Gastroesophageal sphincter (tissue), 4 donors: ENCODE measurements around the gene TEX54. TPM values are rescaled to one million over a fixed set of nuclear protein-coding genes. Genes with fewer than 3 reads are reported as not detected.

Experiments
- ATAC-seq: fragments of 150-250 bp; one replicate; pipeline ENCODE4 v1.9.1; 2016; ENCODE audit warnings: mild to moderate bottlenecking, moderate library complexity
- H3K27ac ChIP-seq, 4 donors: fragments of 200-600 bp; sonication (generic) in 3 of 4; 1 replicate in 3 of 4; 2 replicates in 1 of 4; pipeline ENCODE4 v1.5.1; 2016 to 2019
- H3K27me3 ChIP-seq: fragments of 200-600 bp; sonication (generic); one replicate; pipeline ENCODE4 v1.5.1; 2019
- H3K36me3 ChIP-seq, 2 donors: fragments of 200-600 bp; sonication (generic); one replicate each; pipeline ENCODE4 v1.5.1; 2019; ENCODE audit warnings: control low read depth in 1 of 2
- H3K4me1 ChIP-seq, 3 donors: fragments of 200-600 bp; sonication (generic); 1 replicate in 2 of 3; 2 replicates in 1 of 3; pipeline ENCODE4 v1.5.1; 2016 to 2019; ENCODE audit warnings: control low read depth in 2 of 3
- H3K4me3 ChIP-seq, 2 donors: fragments of 200-600 bp; sonication (generic); one replicate each; pipeline ENCODE4 v1.5.1; 2019; ENCODE audit warnings: mild to moderate bottlenecking in 1 of 2, moderate library complexity in 1 of 2
- H3K9me3 ChIP-seq, 3 donors: fragments of 200-600 bp; sonication (generic); one replicate each; pipeline ENCODE4 v1.5.1; 2017 to 2019; ENCODE audit warnings: control low read depth in 2 of 3
- EP300 ChIP-seq: sonication (generic); formaldehyde crosslinking; IDR thresholded peaks from one replicate; pipeline ENCODE4 v1.6.1; 2017; ENCODE audit warnings: antibody characterized with exemption, mild to moderate bottlenecking
- POLR2A ChIP-seq, 2 donors: fragments of 450-650 bp; IDR thresholded peaks; one replicate each; pipeline ENCODE4 v1.6.1; 2017; ENCODE audit warnings: antibody characterized with exemption in 2 of 2, mild to moderate bottlenecking in 2 of 2, moderate library complexity in 1 of 2
- POLR2AphosphoS5 ChIP-seq: sonication (generic); formaldehyde crosslinking; IDR thresholded peaks from one replicate; pipeline ENCODE4 v1.6.1; 2017; ENCODE audit warnings: antibody characterized with exemption
- WGBS, 2 donors: methylation state at CpG; one replicate each; pipeline ENCODE4 v1.1.5; 2018; ENCODE audit warnings: low coverage in 1 of 2; 5-methylcytosine and 5-hydroxymethylcytosine counted together
- total RNA-seq, 4 donors: library from RNA; depleted of rRNA; stranded (reverse); fragments of >200 nt; gene quantifications; one replicate each; pipeline ENCODE4 v1.1.0, GENCODE V29; 2016
- TF ChIP-seq, protein P1 (sequence below), 4 experiments: fragments of 200-600 bp in 2 of 4; fragments of 450-650 bp in 2 of 4; sonication (generic) in 1 of 4; IDR thresholded peaks; one replicate each; pipeline ENCODE4 v1.5.1; 2017 to 2019; ENCODE audit warnings: antibody characterized with exemption in 4 of 4, mild to moderate bottlenecking in 2 of 4, moderate library complexity in 2 of 4

TEX54 gene
- total RNA-seq, 4 donors from 2014 or later, result not detected

DNA sequence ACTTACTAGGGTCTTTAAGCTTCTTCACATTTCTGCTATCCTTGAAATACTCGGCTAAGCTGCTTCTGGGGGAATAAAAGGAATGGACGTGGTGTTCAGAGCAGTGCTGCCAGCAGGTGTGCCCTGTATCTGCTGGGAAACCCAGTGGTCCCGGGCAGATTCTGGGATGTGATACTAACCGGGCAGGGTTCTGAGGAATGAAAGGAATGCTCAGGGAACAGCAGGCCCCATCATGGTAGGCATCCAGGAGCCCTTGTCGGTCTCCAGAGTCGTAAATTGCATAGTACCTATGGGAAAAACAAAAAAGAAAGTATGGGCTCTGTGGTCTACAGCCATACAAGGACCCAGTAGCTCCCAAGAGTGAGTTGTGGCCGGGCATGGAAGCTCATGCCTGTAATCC, 36.4 kb downstream of the TEX54 start:
- Histone ChIP-seq H3K27me3 (no peaks in the 10 kb centered on the region), H3K36me3 (peaks cover 0 to 93% of the 10 kb centered on the region in 2 donors), H3K4me1 (peaks cover 5 to 16% (median 9%) of the 10 kb centered on the region in 3 donors), H3K27ac (no peak overlapping the region), H3K4me3 (no peak overlapping the region), H3K9me3 (no peaks in the 10 kb centered on the region)
- TF ChIP-seq POLR2AphosphoS5 (no peak), POLR2A (IDR thresholded peaks at IDR 0.05) (no peak), EP300 (no peak)
- TF ChIP-seq, protein P1, sequence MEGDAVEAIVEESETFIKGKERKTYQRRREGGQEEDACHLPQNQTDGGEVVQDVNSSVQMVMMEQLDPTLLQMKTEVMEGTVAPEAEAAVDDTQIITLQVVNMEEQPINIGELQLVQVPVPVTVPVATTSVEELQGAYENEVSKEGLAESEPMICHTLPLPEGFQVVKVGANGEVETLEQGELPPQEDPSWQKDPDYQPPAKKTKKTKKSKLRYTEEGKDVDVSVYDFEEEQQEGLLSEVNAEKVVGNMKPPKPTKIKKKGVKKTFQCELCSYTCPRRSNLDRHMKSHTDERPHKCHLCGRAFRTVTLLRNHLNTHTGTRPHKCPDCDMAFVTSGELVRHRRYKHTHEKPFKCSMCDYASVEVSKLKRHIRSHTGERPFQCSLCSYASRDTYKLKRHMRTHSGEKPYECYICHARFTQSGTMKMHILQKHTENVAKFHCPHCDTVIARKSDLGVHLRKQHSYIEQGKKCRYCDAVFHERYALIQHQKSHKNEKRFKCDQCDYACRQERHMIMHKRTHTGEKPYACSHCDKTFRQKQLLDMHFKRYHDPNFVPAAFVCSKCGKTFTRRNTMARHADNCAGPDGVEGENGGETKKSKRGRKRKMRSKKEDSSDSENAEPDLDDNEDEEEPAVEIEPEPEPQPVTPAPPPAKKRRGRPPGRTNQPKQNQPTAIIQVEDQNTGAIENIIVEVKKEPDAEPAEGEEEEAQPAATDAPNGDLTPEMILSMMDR (IDR thresholded peaks at IDR 0.05), result no peak
- 93 to 100% methylated on average over 1 to 2 of the region's 7 CpGs for WGBS, 2 donors
- no peak for ATAC-seq

DNA sequence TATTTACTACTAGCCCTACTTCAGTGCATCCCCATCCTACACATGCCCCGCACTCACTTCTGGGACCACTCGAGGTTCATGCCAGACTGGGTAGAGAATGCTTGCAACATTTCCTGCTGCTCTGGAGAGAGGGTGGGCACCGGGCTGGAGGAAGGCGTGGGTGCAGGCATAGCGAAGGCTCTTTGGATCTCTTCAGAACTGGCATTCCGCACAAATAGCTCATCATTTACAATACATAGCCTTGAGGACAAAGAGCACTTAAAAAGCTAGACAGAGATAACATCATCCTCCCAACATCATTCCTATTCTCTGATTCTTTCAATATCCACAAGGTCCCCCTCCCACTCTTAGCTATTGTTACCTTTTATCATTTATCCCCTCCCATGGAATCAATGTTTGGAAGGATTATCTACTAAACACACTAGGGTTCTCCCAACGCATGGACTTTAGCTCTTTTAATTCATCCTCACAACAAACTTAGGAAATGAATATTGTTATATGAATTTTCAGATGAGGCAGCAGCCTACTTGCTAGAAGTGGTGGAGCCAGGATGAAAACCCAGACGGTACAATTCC, 38.4 kb downstream of the TEX54 start:
- H3K4me3 ChIP-seq, result no peak overlapping the region
- H3K27ac ChIP-seq, result peak overlapping the region in 2 of 4 donors; percentile 18 to 89
- TF ChIP-seq, protein P1 (IDR thresholded peaks at IDR 0.05), result no peak
- TF ChIP-seq EP300 (no peak), POLR2AphosphoS5 (no peak), POLR2A (IDR thresholded peaks at IDR 0.05) (no peak)
- ATAC-seq, result no peak
- 81 to 86% methylated on average over 4 to 5 of the region's 8 CpGs for WGBS, 2 donors
- no peaks in the 10 kb centered on the region for H3K9me3 ChIP-seq
- peaks cover 0 to 87% of the 10 kb centered on the region in 2 donors for H3K36me3 ChIP-seq
- H3K27me3 ChIP-seq, result no peaks in the 10 kb centered on the region
- H3K4me1 ChIP-seq, result peaks cover 5 to 36% (median 20%) of the 10 kb centered on the region in 3 donors

DNA sequence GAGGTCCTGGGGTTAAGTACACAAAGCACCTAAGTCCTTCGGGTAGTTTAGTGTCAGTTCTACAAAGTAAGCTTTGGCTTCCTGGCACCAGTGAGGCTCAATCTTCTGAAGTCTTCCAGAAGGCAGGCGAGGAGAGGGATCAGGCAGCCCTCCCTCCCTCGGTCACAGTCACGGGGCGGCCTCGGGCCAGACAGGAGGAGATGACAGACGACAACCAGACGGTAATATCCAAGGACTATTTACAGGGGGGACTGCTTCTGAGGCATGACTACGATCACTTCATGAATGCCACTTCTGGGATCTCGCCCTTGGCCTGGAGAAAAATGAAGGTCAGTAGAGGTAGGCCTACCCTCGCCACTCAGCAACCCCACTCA, 40.5 kb downstream of the TEX54 start:
- Histone ChIP-seq H3K36me3 (peaks cover 0 to 71% of the 10 kb centered on the region in 2 donors), H3K27ac (peak overlapping the region; percentile 84 to 89 (median 86)), H3K27me3 (no peaks in the 10 kb centered on the region), H3K9me3 (no peaks in the 10 kb centered on the region), H3K4me3 (peak overlapping the region; percentile 86), H3K4me1 (peaks cover 5 to 53% (median 27%) of the 10 kb centered on the region in 3 donors)
- TF ChIP-seq POLR2A (IDR thresholded peaks at IDR 0.05) (no peak), EP300 (no peak), POLR2AphosphoS5 (no peak)
- TF ChIP-seq, protein P1 (IDR thresholded peaks at IDR 0.05), result no peak
- ATAC-seq, result peak; percentile 25
- 9 to 16% methylated on average over 7 to 9 of the region's 11 CpGs for WGBS, 2 donors

DNA sequence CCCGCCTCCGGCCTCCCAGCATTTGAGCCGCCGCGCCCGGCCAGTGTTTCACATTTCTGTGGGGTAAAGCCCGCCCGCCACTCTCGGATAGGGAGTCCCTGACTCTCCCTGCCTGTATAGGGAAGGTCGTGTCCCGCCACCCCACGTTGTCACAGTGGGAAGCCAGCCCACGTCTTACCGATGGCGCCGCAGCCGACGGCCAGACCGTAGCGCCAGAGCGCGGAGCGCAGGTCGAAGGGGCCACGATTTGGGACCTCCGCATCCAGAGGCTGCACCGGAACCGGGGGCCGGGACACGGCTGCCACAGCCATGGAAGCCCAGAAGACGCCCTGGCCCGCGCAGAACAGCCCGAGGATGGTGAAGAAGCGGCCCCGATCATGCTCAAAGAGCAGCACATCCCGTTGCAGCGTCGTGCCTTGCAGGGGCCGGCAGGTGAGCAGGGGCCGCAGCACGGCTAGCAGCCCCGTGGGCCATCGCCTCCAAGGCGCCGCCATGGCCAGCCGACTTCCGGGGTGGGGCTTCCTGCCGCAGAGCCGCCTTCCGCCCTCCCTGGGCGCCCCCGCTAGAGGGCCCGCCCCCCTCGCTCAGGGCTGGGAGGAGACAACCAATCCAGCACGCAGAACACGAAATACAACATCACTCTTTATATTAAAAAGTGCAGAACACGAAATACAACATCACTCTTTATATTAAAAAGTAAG, 41.0 kb downstream of the TEX54 start, which contains the start of gene TMEM223:
Gene TMEM223, minus strand, starts transcription at position 506 of the 701 bp plus-strand sequence. Its CDS starts 12 bp downstream, at position 494.
- TF ChIP-seq POLR2A (IDR thresholded peaks at IDR 0.05), result peak; percentile 71 to 80
- TF ChIP-seq EP300, result no peak
- TF ChIP-seq, protein P1 (IDR thresholded peaks at IDR 0.05), result peak in 3 of 4 experiments; percentile 26 to 49 (median 26)
- TF ChIP-seq POLR2AphosphoS5, result peak; percentile 88
- no peaks in the 10 kb centered on the region for H3K27me3 ChIP-seq
- peaks cover 0 to 65% of the 10 kb centered on the region in 2 donors for H3K36me3 ChIP-seq
- peak; percentile 83 for ATAC-seq
- WGBS, 2 donors, result 0% methylated on average over 1 to 6 of the region's 58 CpGs
- H3K4me1 ChIP-seq, result peaks cover 5 to 53% (median 27%) of the 10 kb centered on the region in 3 donors
- no peaks in the 10 kb centered on the region for H3K9me3 ChIP-seq
- H3K4me3 ChIP-seq, result peak within 1 kb of the TSS; percentile 86
- H3K27ac ChIP-seq, result peak within 1 kb of the TSS; percentile 84 to 89 (median 86)
